Cardiac muscle cell (in vitro differentiated cells and primary cell): ENCODE data around the gene ASPRV1. TPM values are rescaled to one million over a fixed set of nuclear protein-coding genes. Genes with fewer than 3 reads are reported as not detected.
"Not testable (repeated sequence)": the region's sequence is repeated elsewhere in the genome, so short reads cannot be mapped to it uniquely, and the experiment has no call there.

Experiments
- DNase-seq, 2 donors: peaks; one replicate each; pipeline versions ENCODE4 v3.0.0 to v3.0.0-alpha.2; 2010 to 2017; ENCODE audit warnings: low read depth in 1 of 2, low spot score in 1 of 2
- H3K27ac ChIP-seq: fragments of 200-600 bp; sonication (generic); 2 replicates; pipeline ENCODE4 v1.5.1; 2016
- H3K27me3 ChIP-seq: fragments of 200-600 bp; sonication (generic); 2 replicates; pipeline ENCODE4 v1.6.0; 2016; ENCODE audit warnings: control low read depth
- H3K36me3 ChIP-seq: fragments of 200-600 bp; sonication (generic); 2 replicates; pipeline ENCODE4 v1.5.1; 2016; ENCODE audit warnings: control low read depth
- H3K4me1 ChIP-seq: fragments of 200-600 bp; sonication (generic); 2 replicates; pipeline ENCODE4 v1.8.1; 2017; ENCODE audit warnings: low read depth, mild to moderate bottlenecking, mixed run types
- H3K4me3 ChIP-seq: fragments of 200-600 bp; sonication (generic); 2 replicates; pipeline ENCODE4 v1.5.1; 2016; ENCODE audit warnings: mild to moderate bottlenecking
- H3K9me3 ChIP-seq: fragments of 200-600 bp; sonication (generic); 2 replicates; pipeline ENCODE4 v1.5.1; 2017; ENCODE audit warnings: low read depth, mild to moderate bottlenecking, control low read depth
- CTCF ChIP-seq: IDR thresholded peaks from 2 replicates; pipeline ENCODE4 v1.5.1; 2012; ENCODE audit warnings: low read depth, mild to moderate bottlenecking, low read length
- polyA plus RNA-seq: library from polyadenylated mRNA; unstranded; fragments of >200 nt; fragmentation: Nextera tagmentation; extraction: Ambion mirVana; gene quantifications from 2 replicates; pipeline ENCODE4 v1.2.1, GENCODE V29; 2016
- total RNA-seq: library from RNA; depleted of rRNA; stranded (reverse); fragments of >200 nt; gene quantifications from 2 replicates; pipeline ENCODE4 v1.2.3, GENCODE V29; 2016

ASPRV1 gene
- total and polyA plus RNA-seq, 2 experiments from 2014 or later: 3.8 to 4.2 TPM

GRCh38 chr2:69952336-69953115 is 8.9 kb downstream of the ASPRV1 start:
- H3K4me1 ChIP-seq: no peaks in the 10 kb centered on the region
- no peak overlapping the region for H3K27ac ChIP-seq
- DNase-seq: no peak
- TF ChIP-seq CTCF: no peak
- no peak overlapping the region for H3K4me3 ChIP-seq
- no peaks in the 10 kb centered on the region for H3K36me3 ChIP-seq
- no peaks in the 10 kb centered on the region for H3K27me3 ChIP-seq
- no peaks in the 10 kb centered on the region for H3K9me3 ChIP-seq

GRCh38 chr2:69950671-69951070 is 10.8 kb downstream of the ASPRV1 start:
- not testable (repeated sequence) for H3K36me3 ChIP-seq, H3K27ac ChIP-seq, H3K27me3 ChIP-seq, DNase-seq, H3K4me1 ChIP-seq, H3K4me3 ChIP-seq, H3K9me3 ChIP-seq

- TF ChIP-seq CTCF: no peak
Observed at GRCh38 chr2:69950241-69950640, 11.2 kb downstream of the ASPRV1 start.

GRCh38 chr2:69948963-69949645 is 12.3 kb downstream of the ASPRV1 start:
- no peaks in the 10 kb centered on the region for H3K36me3 ChIP-seq
- no peaks in the 10 kb centered on the region for H3K27me3 ChIP-seq
- no peak for DNase-seq
- H3K9me3 ChIP-seq: no peaks in the 10 kb centered on the region
- H3K4me3 ChIP-seq: no peak overlapping the region
- no peak for TF ChIP-seq CTCF
- no peak overlapping the region for H3K27ac ChIP-seq
- H3K4me1 ChIP-seq: no peaks in the 10 kb centered on the region

More at GRCh38 chr2:69950241-69950640, 11.2 kb downstream of the ASPRV1 start:
- no peak overlapping the region for H3K27ac ChIP-seq
- no peaks in the 10 kb centered on the region for H3K9me3 ChIP-seq
- H3K4me3 ChIP-seq: no peak overlapping the region
- no peaks in the 10 kb centered on the region for H3K27me3 ChIP-seq
- no peaks in the 10 kb centered on the region for H3K36me3 ChIP-seq
- DNase-seq: no peak
- no peaks in the 10 kb centered on the region for H3K4me1 ChIP-seq

- Histone ChIP-seq H3K4me3 (no peak overlapping the region), H3K9me3 (no peaks in the 10 kb centered on the region), H3K27ac (no peak overlapping the region), H3K4me1 (no peaks in the 10 kb centered on the region), H3K27me3 (no peaks in the 10 kb centered on the region), H3K36me3 (peaks cover under 1% of the 10 kb centered on the region)
- no peak for TF ChIP-seq CTCF
- peak in 1 of 2 donors; percentile 29 for DNase-seq
Observed at GRCh38 chr2:69948032-69948962, 13.1 kb downstream of the ASPRV1 start.
